Stimulated activated CD4-positive, alpha-beta T cell treated with anti-CD3 and anti-CD28 coated beads, TNF-alpha, amount 100 ng/mL, for 24 hours (primary cell): Measurements from ENCODE around the gene SH3BGRL2.
"Not testable (repeated sequence)": the region's sequence is repeated elsewhere in the genome, so short reads cannot be mapped to it uniquely, and the experiment has no call there.

Experiments
- DNase-seq, 3 experiments: peaks; one replicate each; pipeline ENCODE4 v3.0.0-alpha.2; 2020; ENCODE audit warnings: low read depth in 3 of 3

The SH3BGRL2 gene

GRCh38 chr6:79614326-79615305, 16.5 kb upstream of the SH3BGRL2 start:
- no peak for DNase-seq

- DNase-seq: no peak
Observed at GRCh38 chr6:79617518-79617941, 13.6 kb upstream of the SH3BGRL2 start.

- not testable (repeated sequence) for DNase-seq
Observed at GRCh38 chr6:79618425-79618824, 12.7 kb upstream of the SH3BGRL2 start.

GRCh38 chr6:79621579-79621978, 9.6 kb upstream of the SH3BGRL2 start:
- no peak for DNase-seq

GRCh38 chr6:79622364-79622763, 8.8 kb upstream of the SH3BGRL2 start:
- no peak for DNase-seq

GRCh38 chr6:79623106-79623505, 8.0 kb upstream of the SH3BGRL2 start:
- no peak for DNase-seq

GRCh38 chr6:79625746-79626145, 5.4 kb upstream of the SH3BGRL2 start:
- DNase-seq: no peak

- DNase-seq: no peak
Observed at GRCh38 chr6:79626811-79627210, 4.3 kb upstream of the SH3BGRL2 start.

GRCh38 chr6:79627422-79627821, 3.7 kb upstream of the SH3BGRL2 start:
- no peak for DNase-seq

- DNase-seq: no peak
Observed at GRCh38 chr6:79628466-79629288, 2.5 kb upstream of the SH3BGRL2 start.

GRCh38 chr6:79630380-79630882, 698 bp upstream of the SH3BGRL2 start:
- no peak for DNase-seq

GRCh38 chr6:79631693-79632172, 604 bp downstream of the SH3BGRL2 start:
- DNase-seq: no peak

GRCh38 chr6:79632580-79632979, 1.5 kb downstream of the SH3BGRL2 start:
- no peak for DNase-seq

- DNase-seq: no peak
Observed at GRCh38 chr6:79634491-79635231, 3.5 kb downstream of the SH3BGRL2 start.

- no peak for DNase-seq
Observed at GRCh38 chr6:79635232-79635543, 4.1 kb downstream of the SH3BGRL2 start.

GRCh38 chr6:79636673-79637072, 5.5 kb downstream of the SH3BGRL2 start:
- no peak for DNase-seq

GRCh38 chr6:79640146-79641111, 9.3 kb downstream of the SH3BGRL2 start:
- no peak for DNase-seq

- DNase-seq: no peak
Observed at GRCh38 chr6:79646006-79646405, 14.9 kb downstream of the SH3BGRL2 start.

GRCh38 chr6:79646561-79646960, 15.4 kb downstream of the SH3BGRL2 start:
- no peak for DNase-seq

GRCh38 chr6:79647741-79648140, 16.6 kb downstream of the SH3BGRL2 start:
- DNase-seq: no peak
